Stimulated activated CD4-positive, alpha-beta T cell treated with anti-CD3 and anti-CD28 coated beads, Interleukin-15, amount 100 ng/mL, for 24 hours (primary cell): Measurements from ENCODE around the gene ZNF141.
"Not testable (repeated sequence)": the region's sequence is repeated elsewhere in the genome, so short reads cannot be mapped to it uniquely, and the experiment has no call there.

Experiments
- DNase-seq: peaks from one replicate; pipeline ENCODE4 v3.0.0-alpha.2; 2020

Gene ZNF141

GRCh38 chr4:337143-337931, at the start of gene ZNF141:
TSS of gene ZNF141 (plus strand) at chr4:337814. CDS start at chr4:337984, 170 bp downstream.
- peak; percentile 92 for DNase-seq

GRCh38 chr4:288891-289290, 48.7 kb upstream of the ZNF141 start:
- no peak for DNase-seq

- DNase-seq = no peak
Observed at GRCh38 chr4:294732-295131, 42.9 kb upstream of the ZNF141 start.

GRCh38 chr4:302381-302780, 35.2 kb upstream of the ZNF141 start:
- no peak for DNase-seq

- DNase-seq = not testable (repeated sequence)
Observed at GRCh38 chr4:304516-304915, 33.1 kb upstream of the ZNF141 start.

GRCh38 chr4:304969-305680, 32.5 kb upstream of the ZNF141 start, which contains the start of gene ZNF732:
TSS of gene ZNF732 (minus strand) at chr4:305474. CDS start at chr4:305310, 164 bp downstream.
- no peak for DNase-seq

- no peak for DNase-seq
Observed at GRCh38 chr4:306551-306961, 31.1 kb upstream of the ZNF141 start.

- DNase-seq = no peak
Observed at GRCh38 chr4:309807-310206, 27.8 kb upstream of the ZNF141 start.

- no peak for DNase-seq
Observed at GRCh38 chr4:314296-314903, 23.2 kb upstream of the ZNF141 start.

GRCh38 chr4:328729-329128, 8.9 kb upstream of the ZNF141 start:
- DNase-seq = no peak

GRCh38 chr4:335515-335914, 2.1 kb upstream of the ZNF141 start:
- DNase-seq = no peak

- DNase-seq = no peak
Observed at GRCh38 chr4:336099-336892, 1.3 kb upstream of the ZNF141 start.

- DNase-seq = no peak
Observed at GRCh38 chr4:336893-337142, 796 bp upstream of the ZNF141 start.

- peak; percentile 71 for DNase-seq
Observed at GRCh38 chr4:337932-338758, 531 bp downstream of the ZNF141 start.

- DNase-seq = no peak
Observed at GRCh38 chr4:338759-339097, 1.1 kb downstream of the ZNF141 start.

- DNase-seq = no peak
Observed at GRCh38 chr4:340011-340410, 2.4 kb downstream of the ZNF141 start.

GRCh38 chr4:373062-373839, 35.6 kb downstream of the ZNF141 start:
- DNase-seq = no peak

GRCh38 chr4:374298-375160, 36.9 kb downstream of the ZNF141 start:
- no peak for DNase-seq

GRCh38 chr4:384311-385010, 46.8 kb downstream of the ZNF141 start:
- no peak for DNase-seq
